Fibroblast of skin of left biceps (primary cell): ENCODE results near the gene CEP135.
"Not testable (repeated sequence)": the region's sequence is repeated elsewhere in the genome, so short reads cannot be mapped to it uniquely, and the experiment has no call there.

Experiments used
- DNase-seq, 2 experiments: peaks; one replicate each; pipeline ENCODE4 v3.0.0-alpha.2; 2013; ENCODE audit warnings: low read depth in 2 of 2

The CEP135 gene

GRCh38 chr4:55948726-55949481 lies at the start of gene CEP135:
Gene CEP135, plus strand, starts transcription at chr4:55948945. Its CDS starts 3,186 bp downstream, at chr4:55952131.
- peak; percentile 75 to 76 for DNase-seq

GRCh38 chr4:55902677-55903076 lies 46.1 kb upstream of the CEP135 start:
- DNase-seq = no peak

GRCh38 chr4:55903577-55903976 lies 45.2 kb upstream of the CEP135 start:
- DNase-seq = no peak

GRCh38 chr4:55904576-55904975 lies 44.2 kb upstream of the CEP135 start:
- DNase-seq = no peak

GRCh38 chr4:55906323-55906722 lies 42.4 kb upstream of the CEP135 start:
- no peak for DNase-seq

GRCh38 chr4:55906989-55907388 lies 41.8 kb upstream of the CEP135 start:
- no peak for DNase-seq

GRCh38 chr4:55907469-55907868 lies 41.3 kb upstream of the CEP135 start:
- DNase-seq = no peak

GRCh38 chr4:55910140-55910539 lies 38.6 kb upstream of the CEP135 start:
- DNase-seq = no peak

GRCh38 chr4:55912249-55912648 lies 36.5 kb upstream of the CEP135 start:
- no peak for DNase-seq

- DNase-seq = no peak
Measured at GRCh38 chr4:55920571-55920970, 28.2 kb upstream of the CEP135 start.

- DNase-seq = no peak
Measured at GRCh38 chr4:55921093-55921492, 27.7 kb upstream of the CEP135 start.

- no peak for DNase-seq
Measured at GRCh38 chr4:55925241-55925640, 23.5 kb upstream of the CEP135 start.

GRCh38 chr4:55926610-55927009 lies 22.1 kb upstream of the CEP135 start:
- no peak for DNase-seq

- DNase-seq = no peak
Measured at GRCh38 chr4:55927803-55928437, 20.8 kb upstream of the CEP135 start.

GRCh38 chr4:55928846-55929245 lies 19.9 kb upstream of the CEP135 start:
- DNase-seq = no peak

- DNase-seq = no peak
Measured at GRCh38 chr4:55931043-55931442, 17.7 kb upstream of the CEP135 start.

GRCh38 chr4:55931833-55932232 lies 16.9 kb upstream of the CEP135 start:
- DNase-seq = peak in 1 of 2 experiments; percentile 50

GRCh38 chr4:55932511-55932910 lies 16.2 kb upstream of the CEP135 start:
- DNase-seq = no peak

- DNase-seq = no peak
Measured at GRCh38 chr4:55933611-55934010, 15.1 kb upstream of the CEP135 start.

- not testable (repeated sequence) for DNase-seq
Measured at GRCh38 chr4:55935907-55936306, 12.8 kb upstream of the CEP135 start.

- DNase-seq = no peak
Measured at GRCh38 chr4:55938481-55938880, 10.3 kb upstream of the CEP135 start.

- DNase-seq = no peak
Measured at GRCh38 chr4:55939421-55939820, 9.3 kb upstream of the CEP135 start.

GRCh38 chr4:55941881-55942396 lies 6.8 kb upstream of the CEP135 start:
- DNase-seq = no peak
